ENCODE data around the gene PPIL3. TPM values are rescaled to one million over a fixed set of nuclear protein-coding genes. Genes with fewer than 3 reads are reported as not detected.

Gene PPIL3
- polyA plus RNA-seq, 2 of the 4 experiments (the other 2 are of a cell fraction) = 27.5 to 75.6 TPM

DNA sequence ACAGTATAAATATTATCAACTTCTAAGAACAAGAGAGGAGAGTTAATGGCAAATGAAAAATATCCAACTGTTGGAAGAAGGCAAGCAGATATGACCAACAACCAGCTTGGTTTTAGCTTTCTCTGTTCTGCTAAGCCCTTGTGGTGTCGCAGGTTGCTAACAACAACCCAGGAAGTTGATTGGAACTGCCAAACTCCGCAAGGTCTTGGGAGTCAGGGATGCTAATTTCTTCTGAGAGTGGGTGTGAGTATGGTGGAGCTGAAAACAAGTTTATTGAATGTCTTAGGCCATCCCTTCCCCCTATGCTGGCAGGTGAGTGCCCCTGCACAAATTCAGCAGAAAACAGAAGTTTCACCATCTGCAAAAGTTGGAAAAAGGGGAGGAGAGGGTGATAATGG lies 59.6 kb downstream of the PPIL3 start:
- no peak for DNase-seq (ENCODE audit: low read depth in 1 of 2, low spot score in 1 of 2)
- Histone ChIP-seq H3K27ac (no peak overlapping the region), H3K9me3 (no peaks in the 10 kb centered on the region), H3K4me3 (no peak overlapping the region), H3K4me2 (no peak overlapping the region), H3K4me1 (peaks cover 3% of the 10 kb centered on the region; the same call in 1 of the 3 replicates)
- ATAC-seq = peak; percentile 23 to 40; a peak in 4 of 6 replicates
- POLR2A ChIA-PET = interaction anchor here (1.3 kb wide), 1 partner anchor 35 kb away, joined by 6 read pairs; the partner anchor contains the start of gene CLK1
- TF ChIP-seq CHD2 (IDR thresholded peaks at IDR 0.05; ENCODE audit: low read length, partially characterized antibody) (no peak), SMC3 (IDR thresholded peaks at IDR 0.05) (no peak), RFX5 (IDR thresholded peaks at IDR 0.05) (no peak), JUNB (IDR thresholded peaks at IDR 0.05) (no peak), HDAC2 (IDR thresholded peaks at IDR 0.05) (no peak), ZSCAN20 (CRISPR knock-in tag; IDR thresholded peaks at IDR 0.05) (no peak), RARB (CRISPR knock-in tag; IDR thresholded peaks at IDR 0.05) (no peak), NFE2L2 (conservative IDR thresholded peaks at IDR 0.05; ENCODE audit: low read length) (no peak), RNF2 (IDR thresholded peaks at IDR 0.05; ENCODE audit: borderline replicate concordance, low read depth) (no peak), JUN (IDR thresholded peaks at IDR 0.05) (no peak), NPAS2 (CRISPR knock-in tag; IDR thresholded peaks at IDR 0.05; ENCODE audit: borderline replicate concordance) (no peak), KDM1A (IDR thresholded peaks at IDR 0.05; ENCODE audit: low read depth) (no peak), KDM5A (IDR thresholded peaks at IDR 0.05) (no peak)
- TF ChIP-seq, protein P1, sequence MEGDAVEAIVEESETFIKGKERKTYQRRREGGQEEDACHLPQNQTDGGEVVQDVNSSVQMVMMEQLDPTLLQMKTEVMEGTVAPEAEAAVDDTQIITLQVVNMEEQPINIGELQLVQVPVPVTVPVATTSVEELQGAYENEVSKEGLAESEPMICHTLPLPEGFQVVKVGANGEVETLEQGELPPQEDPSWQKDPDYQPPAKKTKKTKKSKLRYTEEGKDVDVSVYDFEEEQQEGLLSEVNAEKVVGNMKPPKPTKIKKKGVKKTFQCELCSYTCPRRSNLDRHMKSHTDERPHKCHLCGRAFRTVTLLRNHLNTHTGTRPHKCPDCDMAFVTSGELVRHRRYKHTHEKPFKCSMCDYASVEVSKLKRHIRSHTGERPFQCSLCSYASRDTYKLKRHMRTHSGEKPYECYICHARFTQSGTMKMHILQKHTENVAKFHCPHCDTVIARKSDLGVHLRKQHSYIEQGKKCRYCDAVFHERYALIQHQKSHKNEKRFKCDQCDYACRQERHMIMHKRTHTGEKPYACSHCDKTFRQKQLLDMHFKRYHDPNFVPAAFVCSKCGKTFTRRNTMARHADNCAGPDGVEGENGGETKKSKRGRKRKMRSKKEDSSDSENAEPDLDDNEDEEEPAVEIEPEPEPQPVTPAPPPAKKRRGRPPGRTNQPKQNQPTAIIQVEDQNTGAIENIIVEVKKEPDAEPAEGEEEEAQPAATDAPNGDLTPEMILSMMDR (IDR thresholded peaks at IDR 0.05) = no peak
- WGBS (ENCODE audit: missing lambda C conversion rate) = 93% methylated on average over 2 of the region's 2 CpGs
- CTCF ChIA-PET = interaction anchor here (3.9 kb wide), 1 partner anchor 117 kb away, joined by 13 read pairs; no protein-coding TSS in a partner anchor
- no peak for FAIRE-seq

DNA sequence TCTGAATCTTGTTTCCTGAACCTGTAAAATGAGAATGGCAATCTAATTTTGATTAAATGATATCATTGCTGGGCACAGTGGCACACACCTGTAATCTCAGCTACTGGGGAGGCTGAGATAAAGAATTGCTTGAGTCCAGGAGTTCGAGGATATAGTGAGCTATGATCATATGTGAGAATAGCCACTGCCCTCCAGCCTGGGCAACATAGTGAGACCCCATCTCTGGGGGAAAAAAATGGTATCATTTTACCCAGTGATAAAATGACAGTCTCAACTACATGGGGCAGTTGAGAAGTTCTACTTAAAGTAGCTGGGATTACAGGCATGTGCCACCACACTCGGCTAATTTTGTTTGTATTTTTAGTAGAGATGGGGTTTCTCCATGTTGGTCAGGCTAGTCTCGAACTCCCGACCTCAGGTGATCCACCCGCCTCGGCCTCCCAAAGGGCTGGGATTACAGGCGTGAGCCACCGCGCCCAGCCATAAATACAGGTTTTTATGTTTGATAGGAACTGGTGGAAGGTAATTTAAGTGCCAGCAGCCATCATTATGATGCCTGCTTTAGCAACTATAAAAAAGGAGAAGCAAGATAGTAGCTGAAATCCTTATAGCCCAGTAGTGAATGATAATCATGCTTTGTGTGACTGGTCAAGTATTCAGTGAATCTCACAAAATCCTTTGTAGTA lies 60.2 kb downstream of the PPIL3 start:
- FAIRE-seq = no peak
- TF ChIP-seq MAFK (IDR thresholded peaks at IDR 0.05; ENCODE audit: partially characterized antibody) (no peak), RARB (CRISPR knock-in tag; IDR thresholded peaks at IDR 0.05) (no peak)
- TF ChIP-seq, protein P2, sequence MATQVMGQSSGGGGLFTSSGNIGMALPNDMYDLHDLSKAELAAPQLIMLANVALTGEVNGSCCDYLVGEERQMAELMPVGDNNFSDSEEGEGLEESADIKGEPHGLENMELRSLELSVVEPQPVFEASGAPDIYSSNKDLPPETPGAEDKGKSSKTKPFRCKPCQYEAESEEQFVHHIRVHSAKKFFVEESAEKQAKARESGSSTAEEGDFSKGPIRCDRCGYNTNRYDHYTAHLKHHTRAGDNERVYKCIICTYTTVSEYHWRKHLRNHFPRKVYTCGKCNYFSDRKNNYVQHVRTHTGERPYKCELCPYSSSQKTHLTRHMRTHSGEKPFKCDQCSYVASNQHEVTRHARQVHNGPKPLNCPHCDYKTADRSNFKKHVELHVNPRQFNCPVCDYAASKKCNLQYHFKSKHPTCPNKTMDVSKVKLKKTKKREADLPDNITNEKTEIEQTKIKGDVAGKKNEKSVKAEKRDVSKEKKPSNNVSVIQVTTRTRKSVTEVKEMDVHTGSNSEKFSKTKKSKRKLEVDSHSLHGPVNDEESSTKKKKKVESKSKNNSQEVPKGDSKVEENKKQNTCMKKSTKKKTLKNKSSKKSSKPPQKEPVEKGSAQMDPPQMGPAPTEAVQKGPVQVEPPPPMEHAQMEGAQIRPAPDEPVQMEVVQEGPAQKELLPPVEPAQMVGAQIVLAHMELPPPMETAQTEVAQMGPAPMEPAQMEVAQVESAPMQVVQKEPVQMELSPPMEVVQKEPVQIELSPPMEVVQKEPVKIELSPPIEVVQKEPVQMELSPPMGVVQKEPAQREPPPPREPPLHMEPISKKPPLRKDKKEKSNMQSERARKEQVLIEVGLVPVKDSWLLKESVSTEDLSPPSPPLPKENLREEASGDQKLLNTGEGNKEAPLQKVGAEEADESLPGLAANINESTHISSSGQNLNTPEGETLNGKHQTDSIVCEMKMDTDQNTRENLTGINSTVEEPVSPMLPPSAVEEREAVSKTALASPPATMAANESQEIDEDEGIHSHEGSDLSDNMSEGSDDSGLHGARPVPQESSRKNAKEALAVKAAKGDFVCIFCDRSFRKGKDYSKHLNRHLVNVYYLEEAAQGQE (IDR thresholded peaks at IDR 0.05) = 0 out of 2 replicates have a peak, but pooled peaks have one; percentile 8
- peak; percentile 6 to 21; a peak in 3 of 6 replicates for ATAC-seq
- no peaks in the 10 kb centered on the region for H3K9me3 ChIP-seq
- WGBS (ENCODE audit: missing lambda C conversion rate) = 90% methylated on average over 9 of the region's 9 CpGs
- H3K4me3 ChIP-seq = no peak overlapping the region
- DNase-seq (ENCODE audit: low read depth in 1 of 2, low spot score in 1 of 2) = no peak
- no peak overlapping the region for H3K4me2 ChIP-seq
- CTCF ChIA-PET = interaction anchor here (0.6 to 3.9 kb wide), 3 partner anchors 16 to 893 kb away, joined by 3 to 13 read pairs (median 3); no protein-coding TSS in a partner anchor
- POLR2A ChIA-PET = interaction anchor here (1.0 to 1.3 kb wide), 3 partner anchors 17 to 35 kb away, joined by 4 to 11 read pairs (median 6); partner anchors contain the start of gene CLK1
- peaks cover 3% of the 10 kb centered on the region; the same call in 1 of the 3 replicates for H3K4me1 ChIP-seq
- H3K27ac ChIP-seq = no peak overlapping the region

DNA sequence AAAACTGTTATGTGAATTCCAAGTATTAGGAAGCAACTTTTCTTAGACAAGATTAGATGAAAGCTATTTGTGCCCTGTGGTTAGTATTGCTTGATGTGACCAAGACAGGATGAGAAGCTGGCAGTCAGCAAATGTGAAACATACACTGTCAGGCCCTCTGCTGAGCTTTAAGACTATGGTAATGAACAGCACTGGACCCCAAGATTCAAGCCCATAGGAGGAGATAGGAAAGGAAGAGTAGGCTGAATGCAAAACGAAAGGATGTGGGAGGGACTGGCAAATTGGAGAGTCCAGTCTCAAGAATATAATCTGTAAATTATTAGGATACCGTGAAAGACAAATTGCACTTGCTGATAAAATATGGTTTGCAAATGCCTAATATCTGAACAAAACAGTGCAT lies 60.8 kb downstream of the PPIL3 start:
- Histone ChIP-seq H3K27ac (no peak overlapping the region), H3K9me3 (no peaks in the 10 kb centered on the region), H3K4me2 (no peak overlapping the region), H3K4me3 (no peak overlapping the region), H3K4me1 (peaks cover 3% of the 10 kb centered on the region; the same call in 1 of the 3 replicates)
- 88% methylated on average over 2 of the region's 2 CpGs for WGBS (ENCODE audit: missing lambda C conversion rate)
- DNase-seq (ENCODE audit: low read depth in 1 of 2, low spot score in 1 of 2) = no peak
- TF ChIP-seq, protein P3, sequence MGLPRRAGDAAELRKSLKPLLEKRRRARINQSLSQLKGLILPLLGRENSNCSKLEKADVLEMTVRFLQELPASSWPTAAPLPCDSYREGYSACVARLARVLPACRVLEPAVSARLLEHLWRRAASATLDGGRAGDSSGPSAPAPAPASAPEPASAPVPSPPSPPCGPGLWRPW (IDR thresholded peaks at IDR 0.05) = no peak
- no peak for TF ChIP-seq RAD21 (conservative IDR thresholded peaks at IDR 0.05 in 1 of 2, IDR thresholded peaks at IDR 0.05 in 1 of 2)
- TF ChIP-seq RFX5 (IDR thresholded peaks at IDR 0.05) = no peak
- TF ChIP-seq, protein P4, sequence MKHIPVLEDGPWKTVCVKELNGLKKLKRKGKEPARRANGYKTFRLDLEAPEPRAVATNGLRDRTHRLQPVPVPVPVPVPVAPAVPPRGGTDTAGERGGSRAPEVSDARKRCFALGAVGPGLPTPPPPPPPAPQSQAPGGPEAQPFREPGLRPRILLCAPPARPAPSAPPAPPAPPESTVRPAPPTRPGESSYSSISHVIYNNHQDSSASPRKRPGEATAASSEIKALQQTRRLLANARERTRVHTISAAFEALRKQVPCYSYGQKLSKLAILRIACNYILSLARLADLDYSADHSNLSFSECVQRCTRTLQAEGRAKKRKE (CRISPR knock-in tag; IDR thresholded peaks at IDR 0.05; ENCODE audit: low read depth) = no peak
- TF ChIP-seq FOSB (CRISPR knock-in tag; IDR thresholded peaks at IDR 0.05) = 0 out of 2 replicates have a peak, but pooled peaks have one; percentile 14
- 0 out of 2 replicates have a peak, but pooled peaks have one; percentile 9 for TF ChIP-seq RARB (CRISPR knock-in tag; IDR thresholded peaks at IDR 0.05)
- no peak for TF ChIP-seq SREBF2 (IDR thresholded peaks at IDR 0.05)
- no peak for FAIRE-seq
- POLR2A ChIA-PET = interaction anchor here (0.8 to 1.3 kb wide), 4 partner anchors 17 to 115 kb away, joined by 3 to 11 read pairs (median 5); partner anchors contain the start of gene CLK1
- ATAC-seq = peak in 1 of 2 experiments; percentile 31; a peak in 4 of 6 replicates
- CTCF ChIA-PET = interaction anchor here (0.6 to 3.9 kb wide), 3 partner anchors 15 to 892 kb away, joined by 3 to 13 read pairs (median 3); no protein-coding TSS in a partner anchor
